CD4-positive, alpha-beta T cell (primary cell): ENCODE results near the gene ROR1. TPM values are rescaled to one million over a fixed set of nuclear protein-coding genes. Genes with fewer than 3 reads are reported as not detected.

ENCODE experiments used
- ATAC-seq: fragments of 200-7000 bp; cut with Tn5 transposase; one replicate; pipeline ENCODE4 v1.10.0; 2022; ENCODE audit warnings: mild to moderate bottlenecking; ENCODE audit not compliant: poor library complexity
- CTCF ChIA-PET: fragments of 350-600 bp; sonication (Branson Sonifier 250); formaldehyde crosslinking; loops from one replicate; lab custom pipeline; 2021; ENCODE audit warnings: antibody characterized with exemption, inconsistent platforms; lab: Charles Lee
- POLR2A ChIA-PET: fragments of 350-600 bp; sonication (Branson Sonifier 250); formaldehyde crosslinking; loops from one replicate; lab custom pipeline; 2021; ENCODE audit warnings: antibody characterized with exemption, inconsistent platforms; lab: Charles Lee
- DNase-seq, 14 experiments: peaks; one replicate each; pipeline ENCODE4 v3.0.0-alpha.2; 2013 to 2020; ENCODE audit warnings: mixed read lengths in 2 of 14
- H3K27ac ChIP-seq, 2 donors: one replicate each; pipeline versions ENCODE4 v1.5.1 to v1.7.0; 2013; ENCODE audit warnings: low read length in 2 of 2, low read depth in 1 of 2, mild to moderate bottlenecking in 1 of 2
- H3K27me3 ChIP-seq, 2 experiments: 1 replicate in 1 of 2; 2 replicates in 1 of 2; pipeline versions ENCODE4 v1.6.1 to v1.7.0; 2013; ENCODE audit warnings: low read length in 2 of 2, control low read depth in 1 of 2, mild to moderate bottlenecking in 1 of 2, moderate library complexity in 1 of 2; ENCODE audit not compliant: insufficient read depth in 2 of 2, control insufficient read depth in 1 of 2
- H3K36me3 ChIP-seq: one replicate; pipeline ENCODE4 v1.6.1; 2013; ENCODE audit warnings: low read length, control low read depth; ENCODE audit not compliant: insufficient read depth
- H3K4me1 ChIP-seq: one replicate; pipeline ENCODE4 v1.6.1; 2013; ENCODE audit warnings: low read length, control low read depth; ENCODE audit not compliant: insufficient read depth
- H3K4me3 ChIP-seq: one replicate; pipeline ENCODE4 v1.5.1; 2013; ENCODE audit warnings: mild to moderate bottlenecking, low read length, moderate library complexity
- H3K9me3 ChIP-seq, 2 experiments: 1 replicate in 1 of 2; 2 replicates in 1 of 2; pipeline versions ENCODE4 v1.6.1 to v1.7.0; 2013; ENCODE audit warnings: low read length in 2 of 2, mild to moderate bottlenecking in 2 of 2, control low read depth in 1 of 2, moderate library complexity in 1 of 2; ENCODE audit not compliant: control insufficient read depth in 1 of 2, insufficient read depth in 1 of 2
- H3K27ac Mint-ChIP-seq: one replicate; pipeline ENCODE4 v1.8.0; 2020; ENCODE audit warnings: mixed read lengths
- H3K27me3 Mint-ChIP-seq: one replicate; pipeline ENCODE4 v1.8.0; 2021; ENCODE audit warnings: mixed read lengths
- H3K36me3 Mint-ChIP-seq: one replicate; pipeline ENCODE4 v1.8.0; 2021; ENCODE audit warnings: low read depth, mixed read lengths
- H3K4me1 Mint-ChIP-seq: one replicate; pipeline ENCODE4 v1.8.0; 2021; ENCODE audit warnings: low read depth, mixed read lengths
- H3K4me3 Mint-ChIP-seq: one replicate; pipeline ENCODE4 v1.8.0; 2020; ENCODE audit warnings: mild to moderate bottlenecking, mixed read lengths
- H3K9me3 Mint-ChIP-seq: one replicate; pipeline ENCODE4 v1.8.0; 2020; ENCODE audit warnings: mixed read lengths
- CTCF ChIP-seq: fragments of 200-600 bp; IDR thresholded peaks from one replicate; pipeline ENCODE4 v1.8.0; 2022; ENCODE audit warnings: antibody characterized with exemption, mild to moderate bottlenecking
- intact Hi-C, 2 experiments: fragments of 100-400 bp; cut with DNase I in 1 of 2; cut with micrococcal nuclease in 1 of 2; formaldehyde crosslinking; loops; one replicate each; pipeline versions ENCODE4 v1.15.1 to v1.9.0; 2023 to 2025; cut with DNase I, micrococcal nuclease
- total RNA-seq, 174 experiments: library from RNA in 2 of 174; stranded (reverse) in 2 of 174; gene quantifications; one replicate each; pipeline ENCODE4 v1.2.3 and lab custom pipeline; 2021 to 2026

Gene ROR1
- total RNA-seq, 2 experiments from 2014 or later, result not detected

- Histone ChIP-seq H3K27ac (no peak overlapping the region), H3K4me1 (no peaks in the 10 kb centered on the region), H3K9me3 (no peaks in the 10 kb centered on the region), H3K4me3 (no peak overlapping the region), H3K36me3 (no peaks in the 10 kb centered on the region), H3K27me3 (no peaks in the 10 kb centered on the region)
- Mint-ChIP-seq H3K27ac (no peak overlapping the region), H3K4me1 (no peaks in the 10 kb centered on the region), H3K4me3 (no peak overlapping the region), H3K27me3 (peaks cover 19% of the 10 kb centered on the region), H3K36me3 (no peaks in the 10 kb centered on the region), H3K9me3 (no peaks in the 10 kb centered on the region)
- POLR2A ChIA-PET, result no interaction called here
- DNase-seq (no peak), ATAC-seq (no peak)
- TF ChIP-seq CTCF, result no peak
- CTCF ChIA-PET, result no interaction called here
- intact Hi-C loops, result no loop called here
Measured at GRCh38 chr1:64176659-64177058, 402.8 kb downstream of the ROR1 start.

- no peaks in the 10 kb centered on the region for H3K9me3 Mint-ChIP-seq
- H3K36me3 ChIP-seq, result no peaks in the 10 kb centered on the region
- H3K4me1 Mint-ChIP-seq, result peaks cover 8% of the 10 kb centered on the region
- CTCF ChIA-PET, result no interaction called here
- no peaks in the 10 kb centered on the region for H3K27me3 ChIP-seq
- POLR2A ChIA-PET, result no interaction called here
- no peaks in the 10 kb centered on the region for H3K9me3 ChIP-seq
- TF ChIP-seq CTCF, result no peak
- H3K27ac ChIP-seq, result no peak overlapping the region
- no peak overlapping the region for H3K4me3 ChIP-seq
- ATAC-seq (no peak), DNase-seq (no peak)
- no peak overlapping the region for H3K4me3 Mint-ChIP-seq
- peaks cover 24% of the 10 kb centered on the region for H3K27me3 Mint-ChIP-seq
- H3K27ac Mint-ChIP-seq, result no peak overlapping the region
- no peaks in the 10 kb centered on the region for H3K36me3 Mint-ChIP-seq
- intact Hi-C loops, result no loop called here
- H3K4me1 ChIP-seq, result peaks cover 4% of the 10 kb centered on the region
Measured at GRCh38 chr1:64179588-64179987, 405.8 kb downstream of the ROR1 start.

GRCh38 chr1:64182207-64182606 lies 408.4 kb downstream of the ROR1 start:
- H3K27ac Mint-ChIP-seq, result no peak overlapping the region
- Histone ChIP-seq H3K36me3 (no peaks in the 10 kb centered on the region), H3K4me3 (no peak overlapping the region), H3K9me3 (no peaks in the 10 kb centered on the region), H3K27me3 (no peaks in the 10 kb centered on the region), H3K27ac (no peak overlapping the region), H3K4me1 (peaks cover 4% of the 10 kb centered on the region)
- peaks cover 8% of the 10 kb centered on the region for H3K4me1 Mint-ChIP-seq
- TF ChIP-seq CTCF, result no peak
- CTCF ChIA-PET, result no interaction called here
- no peak overlapping the region for H3K4me3 Mint-ChIP-seq
- H3K9me3 Mint-ChIP-seq, result no peaks in the 10 kb centered on the region
- intact Hi-C loops, result no loop called here
- H3K27me3 Mint-ChIP-seq, result peaks cover 19% of the 10 kb centered on the region
- ATAC-seq, result no peak
- H3K36me3 Mint-ChIP-seq, result no peaks in the 10 kb centered on the region
- DNase-seq, result no peak
- POLR2A ChIA-PET, result no interaction called here
